ENCODE measurements around the gene SLC9A9.

Gene SLC9A9

DNA sequence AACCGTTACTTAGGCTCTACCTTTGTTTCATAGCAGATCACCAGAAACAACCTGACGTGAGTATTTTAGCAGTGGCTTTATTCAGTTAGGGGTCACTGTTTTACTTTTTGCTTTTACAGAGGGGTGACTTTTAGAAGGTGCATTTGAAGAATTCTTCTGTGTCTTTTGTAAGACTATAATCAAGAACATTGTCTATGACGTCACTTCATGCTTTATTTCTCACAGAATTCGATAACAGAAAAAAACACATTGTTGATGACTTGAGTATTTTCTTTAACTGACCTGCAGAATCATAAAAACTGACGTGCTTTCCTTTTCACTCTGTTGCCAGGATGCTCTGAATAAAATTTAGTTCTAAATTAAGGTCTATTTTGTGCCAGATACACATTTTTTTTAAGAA is 244.5 kb downstream of the SLC9A9 start:
- ATAC-seq = no peak
- TF ChIP-seq, protein P1, sequence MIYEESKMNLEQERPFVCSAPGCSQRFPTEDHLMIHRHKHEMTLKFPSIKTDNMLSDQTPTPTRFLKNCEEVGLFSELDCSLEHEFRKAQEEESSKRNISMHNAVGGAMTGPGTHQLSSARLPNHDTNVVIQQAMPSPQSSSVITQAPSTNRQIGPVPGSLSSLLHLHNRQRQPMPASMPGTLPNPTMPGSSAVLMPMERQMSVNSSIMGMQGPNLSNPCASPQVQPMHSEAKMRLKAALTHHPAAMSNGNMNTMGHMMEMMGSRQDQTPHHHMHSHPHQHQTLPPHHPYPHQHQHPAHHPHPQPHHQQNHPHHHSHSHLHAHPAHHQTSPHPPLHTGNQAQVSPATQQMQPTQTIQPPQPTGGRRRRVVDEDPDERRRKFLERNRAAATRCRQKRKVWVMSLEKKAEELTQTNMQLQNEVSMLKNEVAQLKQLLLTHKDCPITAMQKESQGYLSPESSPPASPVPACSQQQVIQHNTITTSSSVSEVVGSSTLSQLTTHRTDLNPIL (CRISPR knock-in tag; IDR thresholded peaks at IDR 0.05; ENCODE audit: low read depth) = no peak
- TF ChIP-seq SNAI2 (CRISPR knock-in tag; IDR thresholded peaks at IDR 0.05) (no peak), PPARA (CRISPR knock-in tag; IDR thresholded peaks at IDR 0.05; ENCODE audit: borderline replicate concordance) (no peak), ZC3H10 (CRISPR knock-in tag; IDR thresholded peaks at IDR 0.05) (no peak), BACH2 (CRISPR knock-in tag; IDR thresholded peaks at IDR 0.05; ENCODE audit: borderline replicate concordance) (no peak), ZNF70 (CRISPR knock-in tag; IDR thresholded peaks at IDR 0.05) (no peak)

DNA sequence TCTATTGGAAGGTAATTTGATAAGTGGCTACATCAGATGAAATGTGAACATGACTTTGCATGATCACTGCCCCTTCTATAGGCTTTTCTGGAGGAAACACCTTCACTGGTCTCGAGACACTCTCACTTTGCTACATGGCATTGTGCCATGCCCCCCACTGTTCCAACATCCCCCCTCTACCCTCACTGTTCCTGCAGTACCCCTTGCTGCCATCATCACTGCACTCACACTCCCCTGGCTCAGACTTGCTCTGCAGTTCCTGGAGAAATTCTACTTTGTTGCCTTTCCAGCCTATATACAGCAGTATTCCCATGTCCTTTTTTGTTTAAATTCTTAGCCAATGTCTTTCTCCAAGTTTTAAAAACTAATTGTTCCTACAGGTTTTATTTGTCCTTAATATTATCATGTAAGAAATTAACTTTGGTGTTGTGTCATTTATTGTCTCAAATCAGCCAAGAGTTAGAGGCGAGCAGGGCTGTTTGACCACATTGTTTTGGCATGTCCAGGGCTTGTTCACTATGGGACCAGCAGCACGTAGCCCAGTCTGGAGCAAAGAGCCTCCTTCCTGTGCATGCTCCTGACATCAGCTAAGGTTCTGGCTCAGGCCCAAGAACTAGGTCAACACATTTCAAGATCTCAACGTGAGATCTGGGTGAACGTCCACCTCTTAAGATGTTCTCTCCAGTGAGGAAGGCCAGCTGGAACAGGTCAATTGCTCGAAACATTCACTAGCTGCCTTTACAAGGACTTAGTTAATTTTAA is 246.4 kb downstream of the SLC9A9 start:
- ATAC-seq = no peak
- TF ChIP-seq ZNF8 (CRISPR knock-in tag; IDR thresholded peaks at IDR 0.05) (no peak), GLIS3 (CRISPR knock-in tag; IDR thresholded peaks at IDR 0.05) (no peak), TCF4 (CRISPR knock-in tag; IDR thresholded peaks at IDR 0.05; ENCODE audit: borderline replicate concordance) (no peak), BACH2 (CRISPR knock-in tag; IDR thresholded peaks at IDR 0.05; ENCODE audit: borderline replicate concordance) (no peak), ZFP30 (CRISPR knock-in tag; IDR thresholded peaks at IDR 0.05) (no peak), ZFP3 (CRISPR knock-in tag; IDR thresholded peaks at IDR 0.05) (no peak), ZNF565 (CRISPR knock-in tag; conservative IDR thresholded peaks at IDR 0.05; ENCODE audit: low read depth) (no peak), ESRRG (CRISPR knock-in tag; IDR thresholded peaks at IDR 0.05) (no peak), TOX (CRISPR knock-in tag; IDR thresholded peaks at IDR 0.05; ENCODE audit: borderline replicate concordance) (no peak), PPARA (CRISPR knock-in tag; IDR thresholded peaks at IDR 0.05; ENCODE audit: borderline replicate concordance) (no peak), ZC3H10 (CRISPR knock-in tag; IDR thresholded peaks at IDR 0.05) (no peak), CSDC2 (CRISPR knock-in tag; IDR thresholded peaks at IDR 0.05) (no peak)
- TF ChIP-seq, protein P2, sequence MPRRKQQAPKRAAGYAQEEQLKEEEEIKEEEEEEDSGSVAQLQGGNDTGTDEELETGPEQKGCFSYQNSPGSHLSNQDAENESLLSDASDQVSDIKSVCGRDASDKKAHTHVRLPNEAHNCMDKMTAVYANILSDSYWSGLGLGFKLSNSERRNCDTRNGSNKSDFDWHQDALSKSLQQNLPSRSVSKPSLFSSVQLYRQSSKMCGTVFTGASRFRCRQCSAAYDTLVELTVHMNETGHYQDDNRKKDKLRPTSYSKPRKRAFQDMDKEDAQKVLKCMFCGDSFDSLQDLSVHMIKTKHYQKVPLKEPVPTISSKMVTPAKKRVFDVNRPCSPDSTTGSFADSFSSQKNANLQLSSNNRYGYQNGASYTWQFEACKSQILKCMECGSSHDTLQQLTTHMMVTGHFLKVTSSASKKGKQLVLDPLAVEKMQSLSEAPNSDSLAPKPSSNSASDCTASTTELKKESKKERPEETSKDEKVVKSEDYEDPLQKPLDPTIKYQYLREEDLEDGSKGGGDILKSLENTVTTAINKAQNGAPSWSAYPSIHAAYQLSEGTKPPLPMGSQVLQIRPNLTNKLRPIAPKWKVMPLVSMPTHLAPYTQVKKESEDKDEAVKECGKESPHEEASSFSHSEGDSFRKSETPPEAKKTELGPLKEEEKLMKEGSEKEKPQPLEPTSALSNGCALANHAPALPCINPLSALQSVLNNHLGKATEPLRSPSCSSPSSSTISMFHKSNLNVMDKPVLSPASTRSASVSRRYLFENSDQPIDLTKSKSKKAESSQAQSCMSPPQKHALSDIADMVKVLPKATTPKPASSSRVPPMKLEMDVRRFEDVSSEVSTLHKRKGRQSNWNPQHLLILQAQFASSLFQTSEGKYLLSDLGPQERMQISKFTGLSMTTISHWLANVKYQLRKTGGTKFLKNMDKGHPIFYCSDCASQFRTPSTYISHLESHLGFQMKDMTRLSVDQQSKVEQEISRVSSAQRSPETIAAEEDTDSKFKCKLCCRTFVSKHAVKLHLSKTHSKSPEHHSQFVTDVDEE (CRISPR knock-in tag; IDR thresholded peaks at IDR 0.05) = no peak
- TF ChIP-seq, protein P1 (CRISPR knock-in tag; IDR thresholded peaks at IDR 0.05; ENCODE audit: low read depth) = no peak
- TF ChIP-seq, protein P3, sequence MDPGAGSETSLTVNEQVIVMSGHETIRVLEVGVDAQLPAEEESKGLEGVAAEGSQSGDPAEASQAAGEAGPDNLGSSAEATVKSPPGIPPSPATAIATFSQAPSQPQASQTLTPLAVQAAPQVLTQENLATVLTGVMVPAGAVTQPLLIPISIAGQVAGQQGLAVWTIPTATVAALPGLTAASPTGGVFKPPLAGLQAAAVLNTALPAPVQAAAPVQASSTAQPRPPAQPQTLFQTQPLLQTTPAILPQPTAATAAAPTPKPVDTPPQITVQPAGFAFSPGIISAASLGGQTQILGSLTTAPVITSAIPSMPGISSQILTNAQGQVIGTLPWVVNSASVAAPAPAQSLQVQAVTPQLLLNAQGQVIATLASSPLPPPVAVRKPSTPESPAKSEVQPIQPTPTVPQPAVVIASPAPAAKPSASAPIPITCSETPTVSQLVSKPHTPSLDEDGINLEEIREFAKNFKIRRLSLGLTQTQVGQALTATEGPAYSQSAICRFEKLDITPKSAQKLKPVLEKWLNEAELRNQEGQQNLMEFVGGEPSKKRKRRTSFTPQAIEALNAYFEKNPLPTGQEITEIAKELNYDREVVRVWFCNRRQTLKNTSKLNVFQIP (CRISPR knock-in tag; IDR thresholded peaks at IDR 0.05; ENCODE audit: borderline replicate concordance, low read depth) = no peak

DNA sequence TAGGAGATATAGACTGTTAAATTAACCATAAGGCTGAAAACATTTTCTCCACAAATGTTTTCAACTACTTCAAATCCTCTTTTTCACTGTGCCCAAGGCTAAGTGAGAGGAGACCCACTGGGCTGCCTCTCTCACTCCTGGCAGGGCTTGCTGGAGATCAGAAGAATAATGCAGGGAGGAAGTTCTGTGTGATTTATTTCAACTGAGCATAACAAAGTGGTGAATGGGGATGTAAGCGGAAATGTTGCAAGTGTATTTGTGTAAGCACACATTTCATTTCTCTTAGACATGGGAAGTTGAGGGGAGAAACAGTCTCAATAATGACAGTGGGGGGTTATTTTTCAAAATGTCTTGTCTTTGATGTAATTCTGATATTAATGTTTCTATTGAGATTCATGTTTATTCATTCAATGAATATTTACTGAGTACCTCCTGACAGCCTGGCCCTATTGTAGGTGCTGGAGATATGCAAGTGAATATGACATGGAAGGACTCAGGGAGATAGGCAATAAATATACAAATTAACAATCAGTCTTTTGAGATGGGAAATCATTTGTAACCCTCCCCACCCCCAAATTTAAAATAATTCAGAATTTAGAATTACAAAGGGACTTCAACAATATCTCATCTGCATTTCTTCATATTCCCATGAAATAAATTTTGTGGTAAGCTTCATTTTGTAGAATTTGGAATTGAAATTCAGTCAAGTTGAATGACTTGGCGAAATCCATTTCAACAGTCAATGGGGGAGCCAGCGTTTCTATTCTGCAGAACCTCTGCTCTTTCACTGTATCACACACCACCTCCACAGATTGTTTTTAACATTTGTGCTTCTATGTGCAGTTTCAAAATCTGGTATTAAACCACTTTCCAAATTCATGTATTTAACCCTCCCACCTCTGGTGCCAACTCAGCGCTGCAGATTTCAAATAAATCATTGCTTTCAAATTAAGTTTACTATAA is 247.2 kb downstream of the SLC9A9 start:
- ATAC-seq = no peak
- TF ChIP-seq, protein P1 (CRISPR knock-in tag; IDR thresholded peaks at IDR 0.05; ENCODE audit: low read depth) = no peak
- TF ChIP-seq, protein P2 (CRISPR knock-in tag; IDR thresholded peaks at IDR 0.05) = no peak
- TF ChIP-seq ESRRG (CRISPR knock-in tag; IDR thresholded peaks at IDR 0.05) = no peak
- TF ChIP-seq ZNF70 (CRISPR knock-in tag; IDR thresholded peaks at IDR 0.05) = no peak
- no peak for TF ChIP-seq ZC3H10 (CRISPR knock-in tag; IDR thresholded peaks at IDR 0.05)
- TF ChIP-seq OSR1 (CRISPR knock-in tag; IDR thresholded peaks at IDR 0.05) = no peak
- TF ChIP-seq TOX (CRISPR knock-in tag; IDR thresholded peaks at IDR 0.05; ENCODE audit: borderline replicate concordance) = no peak
- TF ChIP-seq RARB (CRISPR knock-in tag; IDR thresholded peaks at IDR 0.05) = no peak
- TF ChIP-seq CSDC2 (CRISPR knock-in tag; IDR thresholded peaks at IDR 0.05) = no peak
- no peak for TF ChIP-seq ISL1 (CRISPR knock-in tag; IDR thresholded peaks at IDR 0.05)
- no peak for TF ChIP-seq ZFP3 (CRISPR knock-in tag; IDR thresholded peaks at IDR 0.05)
- no peak for TF ChIP-seq ZNF8 (CRISPR knock-in tag; IDR thresholded peaks at IDR 0.05)
- no peak for TF ChIP-seq GLIS3 (CRISPR knock-in tag; IDR thresholded peaks at IDR 0.05)
- TF ChIP-seq PPARA (CRISPR knock-in tag; IDR thresholded peaks at IDR 0.05; ENCODE audit: borderline replicate concordance) = no peak
- TF ChIP-seq ZNF565 (CRISPR knock-in tag; conservative IDR thresholded peaks at IDR 0.05; ENCODE audit: low read depth) = no peak
- TF ChIP-seq ZFP30 (CRISPR knock-in tag; IDR thresholded peaks at IDR 0.05) = no peak
